ENCODE measurements around the gene SCEL.
"Not testable (repeated sequence)": the region's sequence is repeated elsewhere in the genome, so short reads cannot be mapped to it uniquely, and the experiment has no call there.

SCEL gene

DNA sequence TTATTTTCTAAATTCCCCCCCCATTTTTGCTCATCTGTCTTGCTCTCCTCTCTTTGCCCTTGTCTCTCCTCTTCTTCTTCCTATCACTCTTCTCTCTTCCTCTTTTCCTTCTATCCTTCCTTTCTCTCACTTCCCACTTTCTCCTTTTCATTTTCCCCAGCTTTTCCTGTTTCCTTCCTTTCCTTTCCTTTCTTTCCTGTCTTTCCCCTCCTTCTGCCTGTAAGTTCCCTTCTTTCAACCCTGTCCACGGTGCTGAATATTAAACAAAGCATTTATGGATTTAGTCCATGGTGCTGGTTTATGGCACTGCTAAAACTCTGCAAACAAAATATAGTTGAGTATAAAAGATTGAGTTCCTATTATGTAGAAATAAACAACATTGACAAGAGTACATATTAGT lies 27.6 kb downstream of the SCEL start:
- no peak for DNase-seq

DNA sequence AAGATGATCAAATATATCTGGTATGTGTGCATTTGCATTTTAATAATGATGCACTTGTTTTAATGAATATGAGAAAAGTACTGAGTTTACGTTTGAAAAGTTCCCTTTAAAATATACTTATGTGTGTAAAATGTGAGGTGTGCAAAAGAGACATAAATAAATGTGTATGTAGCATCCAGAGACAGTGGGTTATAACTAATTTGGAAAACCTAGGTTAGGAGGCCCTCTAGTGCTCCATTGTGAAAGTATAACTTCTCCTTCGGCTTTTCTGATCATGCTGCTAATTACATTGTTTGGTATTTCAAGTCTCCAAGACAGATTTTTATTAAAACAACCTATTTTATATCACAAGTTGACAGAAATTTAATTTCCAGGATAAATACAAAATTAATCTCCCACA lies 30.1 kb downstream of the SCEL start:
- DNase-seq = no peak

DNA sequence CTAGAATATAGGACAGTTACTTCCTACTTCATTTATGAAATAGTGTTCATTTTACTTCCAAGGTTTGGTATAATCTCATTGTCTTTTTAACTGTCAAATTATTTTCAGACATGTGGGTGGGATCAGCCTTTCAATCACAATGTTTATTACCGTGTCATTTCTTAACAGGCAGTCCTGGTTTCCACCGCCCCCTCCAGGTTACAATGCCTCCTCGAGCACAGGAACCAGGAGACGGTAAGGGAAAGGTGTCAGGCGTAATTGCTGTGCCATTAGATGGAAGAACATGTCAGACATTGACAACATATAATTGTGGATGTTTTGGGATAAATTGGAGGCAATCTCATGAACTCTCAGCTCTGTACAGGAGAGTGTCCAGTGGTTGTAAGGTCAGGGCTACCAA lies 36.5 kb downstream of the SCEL start:
- DNase-seq = no peak

DNA sequence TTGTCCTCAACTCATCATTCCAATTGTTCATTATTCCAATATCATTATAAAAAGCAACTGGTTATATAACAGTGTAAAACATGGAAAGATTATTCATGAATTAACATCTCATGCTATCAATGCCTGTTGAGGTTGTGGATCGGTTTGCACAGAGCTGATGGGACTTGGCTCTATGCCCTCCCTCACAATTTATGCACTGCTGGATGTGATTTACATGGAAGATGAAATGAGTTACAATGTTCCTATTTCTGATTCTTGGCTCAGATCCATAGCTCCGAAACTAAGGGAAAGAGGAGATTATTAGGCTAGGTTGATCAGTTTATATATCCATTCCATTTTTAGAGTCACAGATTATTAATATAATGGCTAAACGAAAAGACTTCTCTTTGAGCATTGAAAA lies 38.6 kb downstream of the SCEL start:
- no peak for DNase-seq

DNA sequence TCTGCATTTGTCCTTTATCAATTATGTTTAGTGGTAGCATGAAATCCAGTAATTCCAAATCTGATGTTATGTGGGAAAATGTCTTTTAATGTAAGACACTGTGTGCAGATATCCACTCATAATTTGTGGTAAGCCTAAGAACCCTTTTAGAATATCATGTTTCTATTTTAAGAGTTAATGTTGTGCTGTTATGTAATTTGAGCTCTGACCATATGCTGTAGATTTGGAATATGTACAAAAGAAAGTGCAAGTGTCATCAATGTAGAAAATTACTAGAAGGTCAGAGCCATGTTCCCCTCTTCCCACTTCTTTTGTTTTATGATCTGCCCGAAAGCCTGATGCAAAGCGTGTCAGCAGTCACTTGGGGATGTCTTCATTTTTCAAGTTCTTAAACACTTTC lies 44.5 kb downstream of the SCEL start:
- no peak for DNase-seq

DNA sequence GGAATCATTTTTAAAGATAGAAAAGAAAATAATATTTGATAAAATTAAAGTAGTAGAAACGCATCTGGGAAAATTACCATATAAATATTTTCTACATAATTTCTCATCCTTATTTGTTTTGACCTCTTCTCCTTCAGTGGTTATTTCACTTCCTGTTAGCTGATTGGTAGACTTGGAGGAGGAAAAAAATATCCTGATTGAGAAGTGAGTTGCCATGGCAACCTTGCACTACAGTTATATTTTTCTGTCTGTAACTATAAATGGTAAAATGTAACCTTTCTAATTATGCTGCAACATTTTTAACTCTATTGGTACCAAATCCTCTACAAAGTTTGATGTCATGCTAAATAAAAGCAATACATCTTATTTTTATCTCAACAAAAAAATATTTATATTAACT lies 45.2 kb downstream of the SCEL start:
- no peak for DNase-seq

DNA sequence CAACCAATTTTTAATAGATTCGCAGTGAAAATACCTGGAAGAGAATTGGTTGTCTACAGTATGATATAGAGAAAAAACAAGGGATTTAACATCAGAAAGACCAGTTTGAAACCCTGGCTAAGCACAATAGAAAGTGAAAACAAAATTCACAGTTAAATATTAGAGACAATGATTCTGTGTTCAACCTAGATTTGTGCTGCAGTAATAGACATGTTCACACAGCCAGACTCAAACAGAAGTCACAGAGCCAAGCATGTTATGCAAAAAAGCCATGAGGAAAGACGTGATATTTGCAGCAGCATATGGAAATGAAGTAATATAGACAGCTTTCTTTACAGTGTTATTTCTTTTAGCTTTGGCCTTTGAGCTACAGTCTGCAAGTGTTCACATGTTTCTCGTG lies 48.1 kb downstream of the SCEL start:
- DNase-seq = no peak

DNA sequence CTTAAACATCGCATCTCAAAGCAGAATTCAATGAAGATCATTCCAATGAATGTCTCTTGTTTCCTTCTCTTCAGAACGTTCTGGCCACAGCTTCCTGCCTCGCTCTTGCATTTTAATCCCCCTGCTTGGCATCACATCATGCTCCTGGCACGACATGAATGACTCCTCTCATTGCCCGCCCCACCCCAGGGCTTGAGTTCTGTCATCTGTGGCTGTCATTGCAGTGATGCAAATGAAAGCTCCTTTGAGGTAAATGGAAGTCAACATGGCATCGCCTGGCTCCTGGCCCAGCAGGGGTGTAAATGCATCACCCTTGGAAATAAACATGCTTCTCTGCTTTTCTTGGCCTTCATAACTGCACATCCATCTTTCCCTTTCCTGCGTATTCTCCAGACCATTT lies 48.6 kb downstream of the SCEL start:
- DNase-seq = no peak

DNA sequence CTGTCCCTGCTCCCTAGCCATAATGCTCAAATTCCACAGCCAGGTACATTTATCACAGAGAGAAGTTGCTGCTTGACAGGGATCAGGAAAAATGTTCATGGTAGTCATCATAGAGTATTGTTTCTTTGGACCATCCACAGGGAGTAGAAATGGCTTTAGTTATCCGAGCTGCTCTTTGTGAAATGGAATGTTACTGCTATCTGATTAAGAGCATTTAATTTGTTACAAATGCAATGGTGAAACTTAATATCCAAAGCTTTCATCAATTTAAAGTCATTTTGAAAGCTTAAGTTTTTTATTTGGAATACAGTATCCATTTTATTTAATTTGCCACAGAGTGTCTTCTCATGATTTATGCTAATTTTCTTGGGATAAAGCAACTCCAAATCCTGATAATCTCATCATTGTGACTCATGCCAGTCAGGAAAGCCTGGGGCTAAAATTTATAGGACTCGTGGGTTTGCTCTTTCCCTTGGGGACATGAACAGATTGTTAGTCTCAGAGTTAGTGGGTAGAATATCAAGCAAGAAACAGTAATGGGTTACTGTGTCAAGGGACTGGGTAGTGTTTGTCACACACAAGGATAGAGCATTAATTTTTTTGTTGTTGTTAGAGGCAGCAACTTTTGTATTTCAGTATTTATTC lies 59.8 kb downstream of the SCEL start:
- DNase-seq = no peak

DNA sequence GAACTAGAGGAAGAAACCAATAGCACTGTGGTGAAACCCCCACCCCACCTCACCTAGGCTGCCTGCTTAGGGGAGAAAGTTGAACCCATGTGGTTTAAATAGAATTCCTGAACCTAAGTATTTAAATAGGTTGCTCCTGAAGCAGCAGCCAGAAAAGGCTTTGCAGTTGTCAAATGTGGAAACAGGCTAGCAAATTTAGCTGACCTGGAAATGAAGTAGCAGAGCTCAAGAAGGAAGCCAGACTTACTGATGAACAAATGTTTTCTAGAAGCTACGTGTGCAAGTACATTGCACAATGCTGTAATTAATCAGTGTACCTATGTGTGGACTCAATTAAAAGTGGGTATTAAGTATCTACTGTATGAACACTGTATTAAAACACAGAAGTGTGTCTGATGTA lies 61.3 kb downstream of the SCEL start:
- no peak for DNase-seq

DNA sequence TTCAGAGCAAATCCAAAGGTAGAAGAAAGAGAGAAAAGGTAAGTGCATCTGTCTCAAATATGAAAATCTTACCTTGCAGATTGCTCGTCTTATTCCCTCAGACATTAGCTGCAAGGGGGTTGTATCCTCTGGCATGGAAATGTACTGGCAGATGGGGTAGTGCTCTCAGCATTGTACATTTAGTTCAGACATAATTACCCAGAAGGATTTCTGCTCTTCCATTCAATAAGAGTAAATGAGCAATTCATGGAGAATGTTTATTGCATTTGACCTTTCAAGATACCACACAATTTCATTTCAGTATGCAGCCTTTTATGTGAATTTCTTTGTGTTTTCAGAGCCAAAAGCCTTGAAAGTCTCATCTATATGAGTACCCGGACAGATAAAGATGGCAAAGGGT lies 63.8 kb downstream of the SCEL start:
- no peak for DNase-seq

DNA sequence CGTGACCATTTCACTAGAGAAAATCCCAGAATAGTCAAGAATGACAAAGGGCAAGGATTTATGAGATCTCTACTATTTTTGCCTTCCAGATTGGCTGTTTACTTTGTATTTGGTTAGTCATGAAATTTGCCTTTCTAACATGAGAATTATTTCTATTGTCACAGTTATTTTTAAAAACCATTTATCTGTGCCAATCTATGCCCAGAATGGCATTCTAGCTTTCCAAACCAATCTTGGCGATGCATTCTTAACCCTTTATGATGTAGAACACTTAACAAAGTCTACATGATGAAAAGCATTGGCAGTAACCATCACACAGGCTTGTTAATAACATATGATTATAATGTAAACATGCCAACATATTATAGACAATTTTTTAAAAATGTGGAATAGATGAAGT lies 65.2 kb downstream of the SCEL start:
- DNase-seq = no peak

DNA sequence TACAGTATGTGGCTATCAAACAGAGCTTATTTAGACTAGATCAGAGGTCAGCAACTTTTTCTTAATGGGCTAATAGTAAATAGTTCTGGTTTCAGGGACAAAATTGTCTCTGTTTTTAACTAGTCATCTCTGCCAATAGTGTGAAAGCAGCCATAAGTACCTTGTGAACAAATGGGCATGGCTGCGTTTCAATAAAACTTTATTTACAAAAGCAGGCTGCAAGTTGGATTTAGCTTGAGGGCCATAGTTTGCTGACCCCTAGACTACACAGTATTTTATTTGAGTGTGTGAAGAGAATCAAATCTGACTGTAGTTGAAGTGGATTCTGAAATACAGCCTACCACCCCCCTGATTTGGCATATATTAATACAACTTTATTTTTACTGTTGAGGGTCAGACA lies 75.6 kb downstream of the SCEL start:
- no peak for DNase-seq

DNA sequence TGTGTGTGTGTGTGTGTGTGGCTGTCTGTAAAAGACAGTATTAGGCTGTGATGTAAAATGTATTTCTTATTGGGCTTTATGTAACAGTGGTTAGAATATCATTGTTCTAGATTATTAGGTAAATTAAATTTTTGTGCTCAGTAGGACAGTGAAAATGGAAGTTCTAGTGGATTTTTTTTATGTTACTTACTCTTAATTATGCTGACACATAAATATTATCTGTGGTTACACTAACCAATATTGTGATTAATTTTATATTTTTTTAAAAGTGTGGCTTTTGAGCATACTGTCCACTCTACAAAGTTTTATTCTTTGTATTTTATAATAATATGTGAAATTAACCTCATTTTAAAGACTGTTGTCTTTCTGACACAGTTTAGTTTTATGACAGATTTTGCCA lies 80.5 kb downstream of the SCEL start:
- DNase-seq = no peak

DNA sequence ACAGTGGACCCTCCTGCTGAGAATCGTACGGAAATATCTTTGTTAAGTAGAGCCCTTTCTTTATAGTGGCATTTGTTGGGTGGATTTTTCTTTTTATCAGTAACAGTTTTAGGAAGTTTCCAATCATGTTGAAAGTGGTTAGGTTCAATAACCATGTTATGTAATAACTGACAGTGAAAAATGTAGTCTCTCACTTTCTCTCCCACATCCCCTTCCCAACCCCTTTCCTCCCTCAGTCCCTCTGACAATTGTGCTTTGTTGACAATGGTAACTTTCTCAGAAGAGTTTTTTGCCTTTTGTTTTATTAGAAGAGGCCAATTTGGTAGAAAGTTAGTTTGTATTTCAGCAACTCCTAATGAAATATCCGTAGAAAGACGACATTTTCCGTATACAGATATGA lies 84.1 kb downstream of the SCEL start:
- DNase-seq = no peak

DNA sequence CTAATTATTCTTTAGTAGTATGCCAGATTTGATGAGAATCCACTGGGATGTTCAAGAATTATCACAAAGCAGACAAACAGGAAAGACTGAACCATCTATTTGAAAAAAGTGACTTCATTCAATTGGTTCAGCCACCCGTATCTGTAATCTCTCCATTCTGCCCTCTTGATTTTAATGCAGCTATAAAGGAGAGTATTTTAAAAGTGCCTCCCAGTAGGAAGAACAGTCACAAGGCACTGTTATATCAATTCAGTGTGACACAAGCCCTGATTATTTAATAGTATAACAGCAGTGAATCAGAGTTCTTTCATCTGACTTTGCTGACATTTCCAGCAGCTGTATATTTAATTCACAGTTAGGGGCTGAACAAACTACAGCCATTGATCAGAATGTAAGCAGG lies 84.6 kb downstream of the SCEL start:
- no peak for DNase-seq

DNA sequence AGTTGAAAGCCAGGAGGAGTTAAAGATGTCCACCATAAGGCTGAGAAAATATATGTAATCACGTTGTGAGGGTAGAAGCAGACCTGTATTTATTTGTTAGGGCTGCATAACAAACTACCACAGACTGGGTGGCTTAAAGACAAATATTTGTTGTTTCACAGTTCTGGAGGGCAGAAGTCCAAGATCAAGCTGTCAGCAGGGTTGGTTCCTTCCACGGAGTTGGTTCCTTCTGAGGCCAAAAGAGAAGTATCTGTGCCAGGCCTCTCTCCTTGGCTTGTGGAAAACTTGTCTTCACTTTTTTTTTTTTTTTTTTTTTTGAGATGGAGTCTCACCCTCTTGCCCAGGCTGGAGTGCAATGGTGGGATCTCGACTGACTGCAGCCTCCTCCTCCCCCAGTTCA lies 88.3 kb downstream of the SCEL start:
- DNase-seq = no peak

DNA sequence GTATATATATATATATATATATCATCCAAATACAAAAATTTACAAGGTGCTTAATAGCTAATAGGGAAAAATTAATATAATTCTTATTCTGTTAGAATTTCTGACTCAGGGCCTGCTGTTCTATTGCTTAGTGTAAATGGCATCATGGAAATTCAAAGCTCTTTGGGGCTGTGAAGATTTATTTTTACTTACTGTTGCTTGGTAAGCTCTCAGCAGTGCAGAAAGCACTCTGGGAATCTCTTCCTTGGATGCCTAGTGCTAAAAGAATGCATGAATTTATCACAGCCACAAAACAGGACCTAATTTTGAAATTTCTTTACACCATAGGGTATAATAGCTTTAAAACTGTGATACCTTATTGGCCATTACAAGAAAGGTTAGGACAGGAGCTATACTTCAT lies 92.7 kb downstream of the SCEL start:
- no peak for DNase-seq

DNA sequence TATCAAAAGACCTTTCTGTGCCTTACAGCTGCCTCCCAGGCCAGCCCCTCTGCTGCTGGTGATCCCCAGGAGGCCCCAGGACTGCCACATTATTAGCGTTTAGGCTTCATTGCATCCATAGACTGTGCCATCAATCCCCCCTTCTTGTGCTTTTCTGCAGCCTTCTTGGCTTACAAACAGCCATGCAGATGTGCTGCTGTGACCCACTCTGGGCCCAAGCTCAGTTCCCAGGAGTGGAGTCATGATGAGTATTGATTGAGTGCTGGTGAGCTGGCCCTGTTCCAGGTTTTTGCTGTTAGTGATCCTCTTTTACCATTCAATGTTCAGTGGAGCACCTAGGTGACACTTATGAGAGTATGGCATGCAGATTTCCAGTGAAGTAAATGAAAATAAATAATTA lies 102.1 kb downstream of the SCEL start:
- no peak for DNase-seq

DNA sequence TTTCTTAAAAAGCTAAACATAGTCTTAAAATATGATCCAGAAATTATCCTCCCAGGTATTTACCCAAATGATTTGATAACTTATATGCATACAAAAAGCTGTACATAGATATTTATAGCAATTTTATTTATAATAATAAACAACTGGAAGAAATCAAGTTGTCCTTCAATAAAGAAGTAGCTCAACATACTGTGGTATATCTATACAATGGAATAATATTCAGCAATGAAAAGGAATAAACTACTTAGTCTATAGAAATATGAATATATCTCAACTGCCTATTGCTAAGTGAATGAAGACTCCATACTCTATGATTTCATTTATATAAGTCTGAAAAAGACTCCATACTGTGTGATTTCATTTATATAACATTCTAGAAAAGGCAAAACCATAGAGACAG lies 114.9 kb downstream of the SCEL start:
- DNase-seq = no peak

DNA sequence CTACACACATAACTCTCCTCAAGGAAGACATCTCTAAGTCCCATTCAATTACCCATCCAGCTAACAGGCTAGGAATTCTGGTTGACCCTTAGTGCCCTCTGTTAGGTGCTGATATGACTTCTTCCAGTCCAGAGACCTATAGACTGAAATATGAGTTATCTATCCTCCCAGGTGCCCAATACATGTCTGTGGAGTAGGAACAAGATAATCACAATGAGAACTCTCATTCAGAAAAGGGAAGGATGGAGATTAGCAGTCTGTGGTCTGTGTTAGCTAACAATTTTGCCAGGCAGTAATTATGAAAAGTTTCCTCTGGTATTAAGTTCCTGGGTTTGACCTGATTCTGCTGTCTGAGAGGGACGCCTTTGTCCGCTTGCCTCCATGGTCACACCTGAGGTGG lies 117.8 kb downstream of the SCEL start:
- DNase-seq = no peak

DNA sequence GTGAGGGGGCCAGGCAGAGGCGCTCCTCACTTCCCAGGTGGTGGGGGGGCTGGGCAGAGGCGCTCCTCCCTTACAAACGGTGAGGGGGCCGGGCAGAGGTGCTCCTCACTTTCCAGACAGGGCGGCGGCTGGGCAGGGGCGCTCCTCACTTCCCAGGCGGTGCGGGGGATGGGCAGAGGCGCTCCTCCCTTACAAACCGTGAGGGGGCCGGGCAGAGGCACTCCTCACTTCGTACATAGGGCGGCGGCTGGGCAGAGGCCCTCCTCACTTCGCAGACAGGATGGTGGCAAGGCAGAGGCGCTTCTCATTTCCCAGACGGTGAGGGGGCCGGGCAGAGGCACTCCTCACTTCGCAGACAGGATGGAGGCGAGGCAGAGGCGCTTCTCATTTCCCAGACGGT lies 124.5 kb downstream of the SCEL start:
- DNase-seq = not testable (repeated sequence)

DNA sequence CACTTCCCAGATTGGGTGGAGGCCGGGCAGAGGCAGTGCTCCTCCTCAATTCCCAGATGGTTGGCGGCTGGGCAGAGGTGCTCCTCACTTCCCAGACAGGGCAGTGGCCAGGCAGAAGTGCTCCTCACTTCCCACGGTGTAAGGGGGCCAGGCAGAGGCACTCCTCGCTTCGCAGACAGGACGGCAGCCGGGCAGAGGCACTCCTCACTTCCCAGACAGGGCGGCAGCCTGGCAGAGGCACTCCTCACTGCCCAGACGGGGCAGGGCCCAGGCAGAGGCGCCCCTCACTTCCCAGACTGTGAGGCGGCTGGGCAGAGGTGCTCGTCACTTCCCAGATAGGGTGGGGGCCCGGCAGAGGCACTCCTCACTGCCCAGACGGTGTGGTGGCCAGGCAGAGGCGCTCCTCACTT lies 125.3 kb downstream of the SCEL start:
- DNase-seq = no peak

DNA sequence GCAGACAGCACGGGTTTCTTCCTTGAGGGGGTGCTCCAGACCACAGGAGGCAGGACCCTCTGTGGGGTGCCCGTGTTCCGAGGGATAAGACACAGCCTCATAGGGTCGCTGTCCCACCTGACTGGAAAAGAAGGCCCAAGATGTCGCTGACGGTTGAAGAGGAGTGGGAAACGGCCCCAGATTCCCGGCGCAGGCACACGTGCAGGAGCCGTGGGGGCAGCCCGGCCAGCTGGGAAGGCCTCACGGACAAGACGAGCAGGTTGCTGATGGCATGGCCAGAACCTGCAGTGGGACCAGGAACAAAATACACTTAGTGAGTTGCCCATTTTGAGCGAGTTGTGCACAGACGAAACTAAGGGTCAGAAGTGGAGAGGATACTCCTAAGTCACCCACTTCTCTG lies 126.8 kb downstream of the SCEL start:
- DNase-seq = not testable (repeated sequence)

DNA sequence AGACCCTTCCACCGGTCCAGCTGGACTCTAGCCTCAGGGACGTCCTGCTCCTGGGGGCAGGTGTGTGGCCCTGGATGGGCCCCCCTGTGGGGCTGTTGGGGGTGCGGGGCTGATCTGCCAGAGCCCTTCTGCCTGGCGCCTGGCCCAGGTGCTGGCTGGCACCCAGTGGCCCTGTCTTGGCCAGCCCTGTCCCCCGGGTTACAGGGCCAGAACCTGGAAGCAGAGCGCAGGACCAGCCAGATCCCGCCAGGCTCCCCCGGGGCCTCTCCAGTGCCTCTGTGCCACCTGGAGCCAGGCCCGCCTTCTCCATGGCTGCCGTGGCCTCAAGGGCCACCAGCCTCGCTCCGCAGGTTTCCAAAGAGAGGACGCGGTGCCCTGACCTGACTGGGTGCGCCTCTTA lies 127.3 kb downstream of the SCEL start:
- DNase-seq = not testable (repeated sequence)

DNA sequence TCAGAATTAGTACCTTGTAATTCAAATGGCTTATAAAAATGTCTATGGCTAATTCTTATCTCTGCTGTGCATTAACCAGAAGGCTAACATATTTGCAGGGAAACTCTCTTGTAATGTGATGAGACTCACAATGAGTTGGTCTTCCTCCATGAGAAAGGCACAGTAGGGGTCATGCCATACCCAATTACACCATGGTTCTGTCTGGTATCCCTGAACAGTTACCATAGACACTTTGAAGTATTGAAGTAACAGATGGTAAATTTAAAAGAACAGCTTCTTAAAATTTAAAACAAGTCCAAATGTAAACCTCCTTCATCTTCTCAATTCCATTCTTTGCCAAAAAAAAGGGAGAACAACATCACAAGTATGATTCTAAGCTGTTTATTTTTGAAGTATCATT lies 139.3 kb downstream of the SCEL start:
- no peak for DNase-seq

Measured in activated T-cell treated with anti-CD3 and anti-CD28 coated beads for 4 hours (primary cell).